Ramos (cell line): ENCODE measurements around the gene ITGA4.

ENCODE experiments used
- in situ Hi-C: fragments of 300-500 bp; cut with MboI; formaldehyde crosslinking; loops from one replicate; pipeline ENCODE4 v1.14.3; 2022; ENCODE audit warnings: low sequenced_read_pairs; ENCODE audit not compliant: unreplicated experiment

Gene ITGA4

GRCh38 chr2:181566334-181567032, 109.3 kb downstream of the ITGA4 start:
- in situ Hi-C loops = no loop called here

- in situ Hi-C loops = no loop called here
These were observed 112.9 kb downstream of the ITGA4 start for GRCh38 chr2:181570059-181570458.

- in situ Hi-C loops = no loop called here
These were observed 113.9 kb downstream of the ITGA4 start for GRCh38 chr2:181570833-181571661.

DNA sequence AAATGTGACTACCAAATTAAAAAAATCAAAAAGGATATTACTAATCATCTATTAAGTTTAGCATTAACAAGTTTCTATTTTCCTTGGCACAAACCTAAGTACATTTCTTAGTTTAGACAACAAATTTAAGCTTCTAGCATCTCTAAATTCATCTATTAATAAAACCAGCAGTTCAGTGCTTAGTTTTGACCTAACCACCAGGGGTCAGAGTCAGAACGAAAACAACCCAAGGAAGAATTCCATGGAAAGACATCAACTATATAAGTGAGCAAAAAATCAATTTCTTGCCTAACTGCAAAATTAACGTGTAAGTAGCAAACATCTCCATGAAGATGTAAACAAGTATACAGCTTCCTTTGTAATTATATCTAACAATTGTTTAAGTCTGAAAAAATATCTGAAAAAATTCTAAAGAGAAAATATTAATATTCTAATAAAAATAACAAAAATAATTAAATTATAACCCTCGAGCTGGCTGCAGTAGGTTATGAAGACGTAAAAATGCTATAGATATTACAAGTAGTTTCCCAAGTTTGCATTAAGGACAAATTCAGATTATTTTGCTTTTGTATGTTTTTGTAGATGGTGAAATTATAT, 116.1 kb downstream of the ITGA4 start:
- in situ Hi-C loops = no loop called here

DNA sequence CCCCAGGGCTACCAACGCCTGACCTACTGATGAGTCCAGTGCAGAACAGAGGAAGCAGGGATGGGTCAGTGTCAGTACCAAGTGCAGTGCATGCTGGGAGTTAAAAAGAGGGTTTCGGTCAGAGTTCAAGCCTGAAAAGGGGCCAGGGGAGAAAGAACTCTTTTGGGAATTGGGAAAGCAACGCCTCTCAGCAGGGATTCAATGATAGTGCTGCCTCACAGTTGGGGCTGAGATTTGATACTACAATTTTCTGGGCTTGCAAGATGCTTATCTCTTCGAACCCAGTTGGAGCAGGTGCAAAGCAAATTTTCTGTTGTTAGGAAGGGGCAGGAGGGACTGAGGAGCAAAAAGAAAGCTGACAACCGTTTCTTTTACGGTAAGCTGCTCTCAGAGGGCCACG, 117.1 kb downstream of the ITGA4 start:
- in situ Hi-C loops = no loop called here

- in situ Hi-C loops = no loop called here
These were observed 118.0 kb downstream of the ITGA4 start for GRCh38 chr2:181575024-181575649.

DNA sequence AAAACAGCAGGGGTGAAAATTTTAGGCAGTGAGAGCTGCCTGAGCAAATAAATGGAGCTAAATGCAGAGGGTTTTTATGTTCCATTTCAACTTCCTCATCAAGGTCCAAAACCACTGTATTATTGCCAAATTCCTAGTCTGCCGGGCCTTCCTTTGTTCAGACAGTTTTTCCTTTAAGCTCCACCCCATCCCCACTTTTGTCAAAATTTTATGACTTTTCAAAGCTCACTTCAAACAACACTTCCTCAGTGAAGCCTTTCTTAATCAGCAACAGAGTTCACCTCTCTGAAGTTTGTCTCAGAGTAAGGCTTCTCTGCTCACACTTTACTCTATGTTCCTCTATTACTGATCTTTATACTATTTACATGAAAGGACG, 118.5 kb downstream of the ITGA4 start:
- in situ Hi-C loops = no loop called here

- in situ Hi-C loops = no loop called here
These were observed 119.2 kb downstream of the ITGA4 start for GRCh38 chr2:181576431-181576830.

- in situ Hi-C loops = no loop called here
These were observed 121.6 kb downstream of the ITGA4 start for GRCh38 chr2:181578829-181579228.

- in situ Hi-C loops = no loop called here
These were observed 124.3 kb downstream of the ITGA4 start for GRCh38 chr2:181581534-181581933.

DNA sequence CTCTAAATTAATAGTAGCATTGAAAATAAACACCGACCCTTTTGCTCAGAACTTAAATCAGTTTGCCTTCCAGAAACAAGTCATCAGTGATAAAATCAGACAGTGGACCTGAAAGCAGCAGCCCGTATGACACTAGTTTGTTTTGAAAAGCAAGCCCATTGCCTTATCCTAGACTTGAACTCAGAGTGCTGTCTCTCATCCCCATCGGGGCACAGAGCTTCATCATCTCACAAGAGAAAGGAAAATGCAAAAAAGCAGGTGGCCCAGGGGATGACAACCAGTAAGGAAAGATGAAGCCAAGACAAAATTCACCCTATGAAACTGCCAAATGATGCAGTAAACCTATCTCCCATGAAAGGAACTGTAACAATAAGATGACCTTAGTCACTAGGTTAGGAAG, 128.5 kb downstream of the ITGA4 start:
- in situ Hi-C loops = no loop called here
